Measurements from ENCODE around the gene HIGD2A. TPM values are rescaled to one million over a fixed set of nuclear protein-coding genes. Genes with fewer than 3 reads are reported as not detected.
A peak's percentile ranks its signal among the peaks of the same experiment; 100 is the strongest.

Gene HIGD2A
- total and polyA plus RNA-seq, 9 of the 15 experiments (the other 6 are each of a cell fraction or from before 2014, with no cell fraction given) = 94.7 to 264 (median 163) TPM

GRCh38 chr5:176396330-176396729 is 7.8 kb downstream of the HIGD2A start (continued):
- no peak for TF ChIP-seq BHLHE40 (IDR thresholded peaks at IDR 0.05; ENCODE audit: low read length)
- TF ChIP-seq ZNF224 (CRISPR knock-in tag; IDR thresholded peaks at IDR 0.05) = no peak
- no peak for TF ChIP-seq MYBL2 (IDR thresholded peaks at IDR 0.05; ENCODE audit: low read depth)
- TF ChIP-seq MYBL2 (CRISPR knock-in tag; IDR thresholded peaks at IDR 0.05; ENCODE audit: borderline replicate concordance) = no peak
- TF ChIP-seq IFI16 (CRISPR knock-in tag; IDR thresholded peaks at IDR 0.05) = no peak
- TF ChIP-seq ILF3 (IDR thresholded peaks at IDR 0.05; ENCODE audit: borderline replicate concordance) = no peak
- TF ChIP-seq HDAC2 (IDR thresholded peaks at IDR 0.05) = no peak
- TF ChIP-seq ATF3 (IDR thresholded peaks at IDR 0.05) = peak; percentile 57; the same call in 1 of the 2 replicates
- no peak for TF ChIP-seq ATF3 (CRISPR knock-in tag; conservative IDR thresholded peaks at IDR 0.05)
- peak; percentile 75 for TF ChIP-seq ZNF592 (IDR thresholded peaks at IDR 0.05)
- TF ChIP-seq POLR2A (conservative IDR thresholded peaks at IDR 0.05) = no peak
- no peak for TF ChIP-seq SRSF3 (IDR thresholded peaks at IDR 0.05; ENCODE audit: insufficient read depth, low read length)
- TF ChIP-seq KAT8 (IDR thresholded peaks at IDR 0.05; ENCODE audit: low read depth) = no peak
- no peak for TF ChIP-seq TFAM (CRISPR knock-in tag; conservative IDR thresholded peaks at IDR 0.05)
- TF ChIP-seq ZBTB9 (CRISPR knock-in tag; IDR thresholded peaks at IDR 0.05) = no peak
- TF ChIP-seq, protein P1, sequence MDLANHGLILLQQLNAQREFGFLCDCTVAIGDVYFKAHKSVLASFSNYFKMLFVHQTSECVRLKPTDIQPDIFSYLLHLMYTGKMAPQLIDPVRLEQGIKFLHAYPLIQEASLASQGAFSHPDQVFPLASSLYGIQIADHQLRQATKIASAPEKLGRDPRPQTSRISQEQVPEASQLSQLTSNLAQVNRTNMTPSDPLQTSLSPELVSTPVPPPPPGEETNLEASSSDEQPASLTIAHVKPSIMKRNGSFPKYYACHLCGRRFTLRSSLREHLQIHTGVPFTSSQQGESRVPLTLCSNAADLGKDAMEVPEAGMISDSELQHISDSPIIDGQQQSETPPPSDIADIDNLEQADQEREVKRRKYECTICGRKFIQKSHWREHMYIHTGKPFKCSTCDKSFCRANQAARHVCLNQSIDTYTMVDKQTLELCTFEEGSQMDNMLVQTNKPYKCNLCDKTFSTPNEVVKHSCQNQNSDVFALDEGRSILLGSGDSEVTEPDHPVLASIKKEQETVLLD (IDR thresholded peaks at IDR 0.05) = peak; percentile 52; the same call in 1 of the 2 replicates
- TF ChIP-seq MITF (IDR thresholded peaks at IDR 0.05) = no peak
- TF ChIP-seq NBN (IDR thresholded peaks at IDR 0.05; ENCODE audit: low read depth) = peak; percentile 66; the same call in 1 of the 2 replicates
- no peak for TF ChIP-seq LARP7 (IDR thresholded peaks at IDR 0.05)
- TF ChIP-seq ZNF133 (CRISPR knock-in tag; IDR thresholded peaks at IDR 0.05) = no peak
- no peak for TF ChIP-seq SREBF2 (CRISPR knock-in tag; IDR thresholded peaks at IDR 0.05)
- TF ChIP-seq HDAC6 (IDR thresholded peaks at IDR 0.05; ENCODE audit: low read depth, low read length) = no peak
- TF ChIP-seq KLF16 (IDR thresholded peaks at IDR 0.05) = no peak
